ENCODE results near the gene CCNYL1. TPM values are rescaled to one million over a fixed set of nuclear protein-coding genes. Genes with fewer than 3 reads are reported as not detected.

CCNYL1 gene
- total RNA-seq, 1 donor from 2014 or later, result 11.9 TPM

- Mint-ChIP-seq H3K27me3 (ENCODE audit: low read depth) (peaks cover 52% of the 10 kb centered on the region), H3K9me3 (no peaks in the 10 kb centered on the region), H3K4me3 (peak overlapping the region; percentile 79), H3K27ac (no peak overlapping the region), H3K36me3 (no peaks in the 10 kb centered on the region), H3K4me1 (peaks cover 28% of the 10 kb centered on the region)
- DNase-seq (ENCODE audit: low spot score in 2 of 2, unreplicated experiment in 2 of 2), result no peak
- TF ChIP-seq CTCF (IDR thresholded peaks at IDR 0.05; ENCODE audit: unreplicated experiment), result no peak
Measured at GRCh38 chr2:207766041-207766551, 54.7 kb downstream of the CCNYL1 start.

GRCh38 chr2:207766697-207767460 lies 55.4 kb downstream of the CCNYL1 start:
- peak overlapping the region; percentile 65 for H3K27ac Mint-ChIP-seq
- H3K4me3 Mint-ChIP-seq, result peak overlapping the region; percentile 79
- H3K4me1 Mint-ChIP-seq, result peaks cover 28% of the 10 kb centered on the region
- H3K36me3 Mint-ChIP-seq, result no peaks in the 10 kb centered on the region
- no peak for TF ChIP-seq CTCF (IDR thresholded peaks at IDR 0.05; ENCODE audit: unreplicated experiment)
- peak; percentile 27 to 44 for DNase-seq (ENCODE audit: low spot score in 2 of 2, unreplicated experiment in 2 of 2)
- H3K27me3 Mint-ChIP-seq (ENCODE audit: low read depth), result peaks cover 57% of the 10 kb centered on the region
- no peaks in the 10 kb centered on the region for H3K9me3 Mint-ChIP-seq

- H3K4me1 Mint-ChIP-seq, result peaks cover 28% of the 10 kb centered on the region
- peaks cover 57% of the 10 kb centered on the region for H3K27me3 Mint-ChIP-seq (ENCODE audit: low read depth)
- H3K4me3 Mint-ChIP-seq, result peak overlapping the region; percentile 79
- no peaks in the 10 kb centered on the region for H3K36me3 Mint-ChIP-seq
- H3K27ac Mint-ChIP-seq, result peak overlapping the region; percentile 65
- H3K9me3 Mint-ChIP-seq, result no peaks in the 10 kb centered on the region
- no peak for TF ChIP-seq CTCF (IDR thresholded peaks at IDR 0.05; ENCODE audit: unreplicated experiment)
- peak in 1 of 2 experiments; percentile 47 for DNase-seq (ENCODE audit: low spot score in 2 of 2, unreplicated experiment in 2 of 2)
Measured at GRCh38 chr2:207767461-207768167, 56.2 kb downstream of the CCNYL1 start.

GRCh38 chr2:207768168-207768865 lies 56.9 kb downstream of the CCNYL1 start:
- H3K27me3 Mint-ChIP-seq (ENCODE audit: low read depth), result peaks cover 57% of the 10 kb centered on the region
- TF ChIP-seq CTCF (IDR thresholded peaks at IDR 0.05; ENCODE audit: unreplicated experiment), result no peak
- H3K4me3 Mint-ChIP-seq, result peak overlapping the region; percentile 79
- no peaks in the 10 kb centered on the region for H3K9me3 Mint-ChIP-seq
- no peak overlapping the region for H3K27ac Mint-ChIP-seq
- H3K4me1 Mint-ChIP-seq, result peaks cover 28% of the 10 kb centered on the region
- DNase-seq (ENCODE audit: low spot score in 2 of 2, unreplicated experiment in 2 of 2), result peak; percentile 25 to 51
- no peaks in the 10 kb centered on the region for H3K36me3 Mint-ChIP-seq

- Mint-ChIP-seq H3K9me3 (no peaks in the 10 kb centered on the region), H3K36me3 (no peaks in the 10 kb centered on the region)
Measured at GRCh38 chr2:207768866-207769596, 57.6 kb downstream of the CCNYL1 start.

More at GRCh38 chr2:207768866-207769596, 57.6 kb downstream of the CCNYL1 start:
- H3K4me3 Mint-ChIP-seq, result peak overlapping the region; percentile 79
- no peak for TF ChIP-seq CTCF (IDR thresholded peaks at IDR 0.05; ENCODE audit: unreplicated experiment)
- H3K27ac Mint-ChIP-seq, result peak overlapping the region; percentile 61
- DNase-seq (ENCODE audit: low spot score in 2 of 2, unreplicated experiment in 2 of 2), result peak in 1 of 2 experiments; percentile 53
- peaks cover 28% of the 10 kb centered on the region for H3K4me1 Mint-ChIP-seq
- H3K27me3 Mint-ChIP-seq (ENCODE audit: low read depth), result peaks cover 57% of the 10 kb centered on the region

Measured in mesothelial cell of epicardium (in vitro differentiated cells).